Measurements from ENCODE around the gene JTB.

DNA sequence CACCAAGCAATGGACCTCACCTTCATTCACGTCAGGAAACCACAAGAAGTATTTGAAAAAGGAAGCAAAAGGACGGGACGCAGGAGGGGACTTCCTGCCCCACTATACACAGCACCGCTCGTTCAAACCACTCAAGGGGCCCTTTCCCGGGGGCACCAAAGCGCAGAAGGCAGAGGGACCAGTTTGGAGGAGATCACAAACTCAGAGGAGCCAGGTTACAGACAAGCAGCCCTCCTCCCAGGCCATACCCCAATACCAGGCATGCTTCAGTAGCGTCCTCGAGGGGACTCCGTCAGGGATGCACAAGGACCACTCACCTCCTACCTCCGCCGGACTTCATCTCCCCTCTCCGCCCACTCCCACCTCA is 19.7 kb downstream of the JTB start:
- no peak; the same call in 1 of the 2 replicates for TF ChIP-seq SP1 (CRISPR knock-in tag; IDR thresholded peaks at IDR 0.05)
- TF ChIP-seq, protein P1, sequence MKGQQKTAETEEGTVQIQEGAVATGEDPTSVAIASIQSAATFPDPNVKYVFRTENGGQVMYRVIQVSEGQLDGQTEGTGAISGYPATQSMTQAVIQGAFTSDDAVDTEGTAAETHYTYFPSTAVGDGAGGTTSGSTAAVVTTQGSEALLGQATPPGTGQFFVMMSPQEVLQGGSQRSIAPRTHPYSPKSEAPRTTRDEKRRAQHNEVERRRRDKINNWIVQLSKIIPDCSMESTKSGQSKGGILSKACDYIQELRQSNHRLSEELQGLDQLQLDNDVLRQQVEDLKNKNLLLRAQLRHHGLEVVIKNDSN (CRISPR knock-in tag; IDR thresholded peaks at IDR 0.05), result no peak
- no peak for TF ChIP-seq RB1 (IDR thresholded peaks at IDR 0.05; ENCODE audit: low read depth)
